GM15510 (cell line): ENCODE data around the gene ZDHHC14.

Source experiments
- POLR2A ChIP-seq: IDR thresholded peaks from 3 replicates; pipeline ENCODE4 v1.6.1; 2011; ENCODE audit warnings: borderline replicate concordance; ENCODE audit not compliant: insufficient read length; ENCODE audit errors: extremely low read depth

Gene ZDHHC14

GRCh38 chr6:157571269-157571668 is 190.3 kb downstream of the ZDHHC14 start:
- TF ChIP-seq POLR2A: no peak

GRCh38 chr6:157571950-157572349 is 191.0 kb downstream of the ZDHHC14 start:
- no peak for TF ChIP-seq POLR2A

- no peak for TF ChIP-seq POLR2A
Measured at GRCh38 chr6:157574851-157575424, 193.9 kb downstream of the ZDHHC14 start.

DNA sequence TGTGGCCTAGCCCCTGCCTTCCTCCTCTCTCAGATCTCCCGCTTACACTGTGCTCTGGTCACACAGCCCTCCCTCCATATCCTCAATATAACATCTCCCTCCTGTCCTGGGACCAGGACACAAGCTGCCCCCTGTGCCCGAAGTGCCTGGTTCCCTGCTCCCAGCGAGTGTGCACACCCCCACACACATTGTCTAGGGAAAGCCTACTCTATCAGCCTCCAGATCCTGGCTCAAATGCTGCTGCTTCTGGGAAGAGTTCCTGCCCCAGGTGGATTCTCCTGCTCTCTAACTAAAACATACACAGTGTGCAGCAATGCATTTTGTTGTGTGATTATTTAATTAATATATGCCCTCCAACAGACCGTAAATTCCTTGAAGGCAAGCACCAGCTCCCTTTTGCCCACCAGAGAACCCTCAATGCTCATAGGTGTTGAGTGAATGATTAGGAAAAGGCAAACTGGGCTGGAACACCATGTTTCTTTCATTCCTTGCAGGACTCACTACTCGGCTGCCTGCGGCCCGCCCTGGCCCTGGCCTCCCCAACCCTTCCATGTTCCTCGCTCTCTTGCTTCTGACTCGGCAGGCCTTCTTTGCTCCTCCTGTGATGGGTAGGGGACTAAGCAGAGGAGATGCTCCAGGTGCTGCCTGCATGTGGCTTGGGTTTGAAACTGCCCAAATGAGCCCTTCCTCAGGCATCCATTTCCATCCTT is 194.6 kb downstream of the ZDHHC14 start:
- no peak for TF ChIP-seq POLR2A

DNA sequence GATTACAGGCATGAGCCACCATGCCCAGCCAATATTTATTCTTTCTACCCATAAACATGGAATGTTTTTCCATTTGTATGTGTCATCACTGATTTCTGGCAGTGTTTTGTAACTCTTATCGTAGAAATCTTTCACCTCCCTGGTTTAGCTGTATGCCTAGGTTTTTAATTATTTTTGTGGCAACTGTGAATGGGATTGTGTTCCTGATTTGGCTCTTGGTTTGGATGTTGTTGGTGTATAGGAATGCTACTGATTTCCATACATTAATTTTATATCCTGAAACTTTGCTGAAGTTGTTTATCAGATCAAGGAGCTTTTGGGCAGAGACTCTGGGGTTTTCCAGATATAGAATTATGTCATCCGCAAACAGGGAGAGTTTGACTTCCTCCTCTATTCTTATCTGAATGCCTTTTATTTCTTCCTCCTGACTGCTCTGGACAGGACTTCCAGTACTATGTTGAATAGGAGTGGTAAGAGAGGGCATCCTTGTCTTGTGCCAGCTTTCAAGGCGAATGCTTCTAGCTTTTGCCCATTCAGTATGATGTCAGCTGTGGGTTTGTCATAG is 198.6 kb downstream of the ZDHHC14 start:
- no peak for TF ChIP-seq POLR2A

- TF ChIP-seq POLR2A: no peak
Measured at GRCh38 chr6:157584036-157584435, 203.0 kb downstream of the ZDHHC14 start.

GRCh38 chr6:157585274-157586087 is 204.5 kb downstream of the ZDHHC14 start:
- TF ChIP-seq POLR2A: no peak

- TF ChIP-seq POLR2A: no peak
Measured at GRCh38 chr6:157586088-157586414, 205.1 kb downstream of the ZDHHC14 start.

GRCh38 chr6:157586476-157587126 is 205.6 kb downstream of the ZDHHC14 start:
- TF ChIP-seq POLR2A: no peak

GRCh38 chr6:157587127-157587926 is 206.3 kb downstream of the ZDHHC14 start:
- TF ChIP-seq POLR2A: no peak

DNA sequence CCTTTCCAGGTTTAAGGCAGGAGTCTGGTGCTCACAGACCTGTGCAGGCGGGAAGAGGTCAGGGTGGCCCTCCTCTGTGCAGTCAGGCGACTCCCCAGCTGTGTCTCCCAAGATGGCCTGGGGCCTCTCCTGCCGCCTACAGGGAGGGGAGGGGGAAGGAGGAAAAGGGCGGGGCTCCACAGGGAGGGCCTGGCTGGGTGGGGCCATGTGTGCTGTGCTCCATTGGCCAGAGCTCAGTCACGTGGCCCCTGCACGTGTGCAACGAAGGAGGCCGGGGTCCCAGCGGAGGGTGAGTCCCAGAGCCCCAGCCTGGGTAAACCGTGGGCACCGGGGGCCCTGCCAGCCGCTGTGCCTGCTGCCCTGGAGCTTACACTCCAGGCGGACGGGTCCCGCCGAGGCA is 211.6 kb downstream of the ZDHHC14 start:
- no peak for TF ChIP-seq POLR2A

GRCh38 chr6:157592980-157593379 is 212.0 kb downstream of the ZDHHC14 start:
- TF ChIP-seq POLR2A: no peak

- TF ChIP-seq POLR2A: no peak
Measured at GRCh38 chr6:157593596-157593995, 212.6 kb downstream of the ZDHHC14 start.

DNA sequence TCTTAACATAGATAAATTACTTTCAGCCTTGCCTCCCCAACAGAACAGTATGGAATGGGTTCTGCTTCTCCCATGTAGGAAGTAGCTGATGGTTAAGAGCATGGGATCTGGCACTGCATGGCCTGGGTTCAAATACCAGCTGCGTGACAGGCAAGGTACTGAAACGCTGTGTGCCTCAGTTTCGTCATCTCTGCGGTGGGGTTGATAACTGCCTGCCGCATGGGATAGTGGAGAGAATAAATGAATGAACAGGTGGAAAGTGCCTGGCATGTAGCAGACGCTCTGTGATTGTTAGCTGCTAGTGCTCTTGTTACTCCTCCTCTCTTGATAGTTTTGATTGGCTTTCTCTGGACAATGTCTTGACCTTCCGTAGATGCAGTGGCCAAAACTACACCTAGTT is 213.3 kb downstream of the ZDHHC14 start:
- TF ChIP-seq POLR2A: no peak
